Coronary artery (tissue), 2 donors: ENCODE results near the gene TBX1.

Source experiments
- DNase-seq: peaks from one replicate; pipeline ENCODE4 v3.0.0-alpha.2; 2017; ENCODE audit warnings: low spot score
- H3K27ac ChIP-seq, 2 donors: fragments of 200-600 bp; sonication (generic); one replicate each; pipeline ENCODE4 v1.5.1; 2016 to 2019
- H3K4me3 ChIP-seq: fragments of 200-600 bp; sonication (generic); 2 replicates; pipeline ENCODE4 v1.5.1; 2016; ENCODE audit warnings: mild to moderate bottlenecking, moderate library complexity
- CTCF ChIP-seq: fragments of 200-600 bp; sonication (generic); IDR thresholded peaks from one replicate; pipeline ENCODE4 v1.5.1; 2019; ENCODE audit warnings: antibody characterized with exemption

The TBX1 gene

GRCh38 chr22:19803736-19804267 is 43.2 kb downstream of the TBX1 start:
- TF ChIP-seq CTCF: no peak
- no peak overlapping the region for H3K27ac ChIP-seq
- no peak overlapping the region for H3K4me3 ChIP-seq
- DNase-seq: no peak

GRCh38 chr22:19805821-19806212 is 45.2 kb downstream of the TBX1 start:
- Histone ChIP-seq H3K27ac (no peak overlapping the region), H3K4me3 (no peak overlapping the region)
- no peak for DNase-seq
- TF ChIP-seq CTCF: no peak

- DNase-seq: no peak
- no peak for TF ChIP-seq CTCF
- Histone ChIP-seq H3K27ac (no peak overlapping the region), H3K4me3 (no peak overlapping the region)
These were observed 45.9 kb downstream of the TBX1 start for GRCh38 chr22:19806213-19807160.

GRCh38 chr22:19807161-19807913 is 46.8 kb downstream of the TBX1 start:
- DNase-seq: no peak
- no peak for TF ChIP-seq CTCF
- Histone ChIP-seq H3K27ac (no peak overlapping the region), H3K4me3 (no peak overlapping the region)

- no peak for TF ChIP-seq CTCF
- no peak for DNase-seq
- H3K27ac ChIP-seq: no peak overlapping the region
- H3K4me3 ChIP-seq: no peak overlapping the region
These were observed 47.6 kb downstream of the TBX1 start for GRCh38 chr22:19807914-19808872.

GRCh38 chr22:19808873-19809478 is 48.4 kb downstream of the TBX1 start:
- DNase-seq: no peak
- H3K4me3 ChIP-seq: no peak overlapping the region
- TF ChIP-seq CTCF: no peak
- no peak overlapping the region for H3K27ac ChIP-seq
